Placental epithelial cell (primary cell): ENCODE data around the gene SIX5. TPM values are rescaled to one million over a fixed set of nuclear protein-coding genes. Genes with fewer than 3 reads are reported as not detected.

Experiments used
- total RNA-seq: library from RNA; depleted of rRNA; stranded (reverse); fragments of >200 nt; gene quantifications from 2 replicates; pipeline ENCODE4 v1.2.3, GENCODE V29; 2012

Gene SIX5
- 14.9 and 18.8 TPM in 2 replicates for total RNA-seq

GRCh38 chr19:45768984-45769782 is at the start of gene SIX5:
SIX5 (minus strand) TSS chr19:45769252; CDS start chr19:45768844, 408 bp downstream.

DNA sequence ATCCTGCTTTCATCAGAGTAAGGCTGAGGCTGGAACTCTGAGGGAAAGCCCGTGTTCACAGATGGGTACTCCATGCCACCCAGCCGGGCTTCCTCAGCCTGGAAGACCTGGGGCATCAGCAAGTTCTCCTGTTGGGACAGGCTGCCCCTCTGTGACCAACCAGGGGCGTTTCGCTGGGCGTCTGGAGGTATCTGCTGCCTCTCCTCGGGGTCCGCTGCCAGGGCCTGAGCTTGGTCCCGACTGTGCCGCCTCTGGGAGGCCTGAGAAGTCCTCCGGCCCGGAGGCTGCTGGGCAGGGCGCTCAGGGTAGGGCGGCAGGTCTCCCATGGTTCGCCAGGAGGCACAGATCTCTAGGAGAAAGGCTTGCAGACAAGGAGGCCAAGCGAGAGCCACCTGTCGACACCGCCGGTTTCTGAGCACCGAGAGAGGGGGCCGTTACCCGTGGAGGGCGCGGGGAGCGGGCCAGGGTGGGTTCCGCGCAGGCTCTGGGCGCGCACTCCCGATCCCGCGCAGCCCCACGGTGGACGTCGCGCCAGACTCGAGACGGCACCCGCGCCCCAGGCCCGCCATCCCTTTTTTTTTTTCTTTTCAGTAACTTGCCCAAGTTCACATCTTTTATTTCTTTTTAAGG is 45.9 kb upstream of the SIX5 start, which contains the start of gene RSPH6A:
TSS of gene RSPH6A (minus strand) at position 458 of the 630 bp plus-strand sequence. CDS start at position 326, 132 bp downstream.

DNA sequence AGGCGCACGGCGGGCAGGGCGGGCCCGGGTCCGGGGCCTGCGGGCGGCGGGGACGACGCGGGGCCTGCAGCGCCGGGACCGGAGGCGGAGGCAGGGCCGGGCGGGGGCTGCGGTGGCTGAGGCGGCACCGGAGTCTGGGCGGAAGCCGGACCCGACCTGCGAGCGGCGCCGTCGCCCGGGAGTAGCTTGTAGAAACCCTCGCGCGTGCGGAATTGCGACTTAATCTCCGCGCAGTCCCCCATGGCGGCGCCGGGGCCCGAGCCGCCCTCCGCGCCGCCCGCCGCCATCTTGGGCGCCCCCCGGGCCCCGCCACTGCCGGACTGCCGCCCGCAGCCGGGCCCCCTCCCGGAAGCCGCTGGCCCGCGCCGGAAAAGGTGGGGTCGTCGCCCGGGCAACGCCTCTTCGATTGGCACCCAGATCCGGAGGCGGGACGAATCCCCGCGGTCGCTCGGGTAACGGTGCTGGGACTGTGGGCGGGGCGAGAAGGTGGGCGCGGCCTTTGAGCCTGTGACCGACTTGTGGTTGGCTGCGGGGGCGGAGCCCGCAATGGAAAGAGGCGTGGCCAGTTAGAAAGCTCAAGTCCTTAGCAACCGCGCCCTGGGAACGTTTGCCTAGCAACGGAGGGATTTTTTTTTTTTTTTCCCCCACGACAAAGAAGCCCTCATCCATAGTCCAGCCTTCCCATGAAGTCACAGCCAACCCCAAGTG is 23.6 kb upstream of the SIX5 start, which contains the start of gene DMWD:
TSS of gene DMWD (minus strand) at position 376 of the 708 bp plus-strand sequence. CDS start at position 287, 89 bp downstream.

DNA sequence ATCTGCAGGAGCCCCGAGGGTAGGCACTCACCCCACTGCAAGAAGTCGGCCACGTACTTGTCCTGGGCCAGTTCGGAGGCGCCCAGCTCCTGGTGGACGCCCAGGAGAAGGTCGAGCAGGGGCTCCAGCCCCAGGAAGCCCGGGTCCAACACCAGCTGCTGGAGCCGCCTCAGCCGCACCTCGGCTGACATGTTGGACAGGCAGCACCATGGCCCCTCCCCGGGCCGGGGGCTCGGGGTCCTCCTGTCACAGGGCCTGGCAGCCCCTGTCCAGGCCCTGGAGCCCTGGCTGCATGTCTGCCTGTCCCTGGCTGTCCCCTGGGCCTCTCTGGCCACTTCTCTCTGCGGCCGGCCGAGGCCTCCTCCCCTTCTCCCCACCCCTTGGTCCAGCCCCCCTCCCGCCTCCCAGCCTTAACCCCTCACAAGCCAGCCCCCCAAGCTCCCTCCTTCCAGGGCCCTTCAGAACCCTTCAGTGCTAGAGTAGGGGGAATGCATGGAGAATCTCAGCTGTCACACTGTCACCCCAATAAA is 13.2 kb upstream of the SIX5 start, which contains the start of gene DMPK:
TSS of gene DMPK (minus strand) at position 329 of the 530 bp plus-strand sequence. CDS start at position 191, 138 bp downstream.

GRCh38 chr19:45733160-45733810 is 35.8 kb downstream of the SIX5 start, which contains the start of gene MEIOSIN:
MEIOSIN (plus strand) TSS chr19:45733439; CDS start chr19:45735377, 1,938 bp downstream.

GRCh38 chr19:45730368-45731288 is 38.4 kb downstream of the SIX5 start, which contains the start of gene FBXO46:
FBXO46 (minus strand) TSS chr19:45730896; CDS start chr19:45713495, 17,401 bp downstream.

Other genes with a start within 250 kb of the SIX5 start
- gene OPA3, start 184.4 kb downstream of the SIX5 start, total RNA-seq: 11.8 and 23.4 TPM in 2 replicates
- not detected in 2 replicates for gene GPR4, start 167.0 kb downstream of the SIX5 start, total RNA-seq
- gene EML2, start 129.9 kb downstream of the SIX5 start, total RNA-seq: 36.1 and 41.2 TPM in 2 replicates
- gene GIPR, start 101.0 kb downstream of the SIX5 start, total RNA-seq: 3.9 and 4.3 TPM in 2 replicates
- gene SNRPD2, start 77.3 kb downstream of the SIX5 start, total RNA-seq: 161 and 219 TPM in 2 replicates
- gene QPCTL, start 76.6 kb downstream of the SIX5 start, total RNA-seq: 15.3 and 21.7 TPM in 2 replicates
- 7.2 and 8.2 TPM in 2 replicates for gene FBXO46, start 38.4 kb downstream of the SIX5 start, total RNA-seq
- gene MEIOSIN, start 35.8 kb downstream of the SIX5 start, total RNA-seq: not detected in 2 replicates
- 10.8 and 18.5 TPM in 2 replicates for gene DMPK, start 13.2 kb upstream of the SIX5 start, total RNA-seq
- 33.4 and 36.5 TPM in 2 replicates for gene DMWD, start 23.6 kb upstream of the SIX5 start, total RNA-seq
- 0.39 and 0.43 TPM in 2 replicates for gene RSPH6A, start 46.1 kb upstream of the SIX5 start, total RNA-seq
- 42.0 and 47.6 TPM in 2 replicates for gene SYMPK, start 93.9 kb upstream of the SIX5 start, total RNA-seq
- gene FOXA3, start 95.1 kb upstream of the SIX5 start, total RNA-seq: not detected in 2 replicates
- 31.6 and 39.7 TPM in 2 replicates for gene IRF2BP1, start 116.9 kb upstream of the SIX5 start, total RNA-seq
- 1.6 and 2.0 TPM in 2 replicates for gene MYPOP, start 133.4 kb upstream of the SIX5 start, total RNA-seq
- not detected in 2 replicates for gene NANOS2, start 145.5 kb upstream of the SIX5 start, total RNA-seq
- gene NOVA2, start 204.6 kb upstream of the SIX5 start, total RNA-seq: not detected in 2 replicates
- gene CCDC61, start 226.2 kb upstream of the SIX5 start, total RNA-seq: 6.5 and 7.1 TPM in 2 replicates